Retinal pigment epithelial cell (primary cell): ENCODE measurements around the gene SRMS.

ENCODE experiments used
- DNase-seq: peaks from one replicate; pipeline ENCODE4 v3.0.0-alpha.2; 2010; ENCODE audit warnings: low read depth
- H3K4me3 ChIP-seq: 2 replicates; pipeline ENCODE4 v1.5.1; 2011; ENCODE audit warnings: mild to moderate bottlenecking, low read length, control low read depth, moderate library complexity
- TF ChIP-seq, protein P1 (sequence below): conservative IDR thresholded peaks from 2 replicates; pipeline ENCODE4 v1.5.1; 2011; ENCODE audit warnings: low read depth, low read length, control low read depth, inconsistent platforms

The SRMS gene

DNA sequence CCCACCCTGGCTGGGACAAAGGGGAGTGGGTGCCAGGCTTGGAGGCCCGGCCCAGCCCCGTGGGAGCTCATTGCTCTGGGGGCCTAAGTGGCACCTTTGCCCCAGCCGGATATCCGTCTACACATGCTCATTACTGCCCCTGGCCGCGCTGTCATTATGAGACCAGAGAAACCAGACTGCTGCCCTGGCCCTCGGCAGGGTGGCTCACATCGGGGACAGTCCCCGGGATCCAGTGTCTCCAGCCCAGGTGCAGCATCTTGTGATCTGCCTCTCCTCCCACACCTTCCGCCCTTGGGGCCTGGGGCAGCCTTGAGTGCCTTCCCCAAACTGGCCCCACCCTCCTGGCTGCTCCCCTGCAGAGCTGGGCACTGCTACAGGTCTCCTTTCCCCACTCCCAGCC, 4.9 kb downstream of the SRMS start:
- TF ChIP-seq, protein P1, sequence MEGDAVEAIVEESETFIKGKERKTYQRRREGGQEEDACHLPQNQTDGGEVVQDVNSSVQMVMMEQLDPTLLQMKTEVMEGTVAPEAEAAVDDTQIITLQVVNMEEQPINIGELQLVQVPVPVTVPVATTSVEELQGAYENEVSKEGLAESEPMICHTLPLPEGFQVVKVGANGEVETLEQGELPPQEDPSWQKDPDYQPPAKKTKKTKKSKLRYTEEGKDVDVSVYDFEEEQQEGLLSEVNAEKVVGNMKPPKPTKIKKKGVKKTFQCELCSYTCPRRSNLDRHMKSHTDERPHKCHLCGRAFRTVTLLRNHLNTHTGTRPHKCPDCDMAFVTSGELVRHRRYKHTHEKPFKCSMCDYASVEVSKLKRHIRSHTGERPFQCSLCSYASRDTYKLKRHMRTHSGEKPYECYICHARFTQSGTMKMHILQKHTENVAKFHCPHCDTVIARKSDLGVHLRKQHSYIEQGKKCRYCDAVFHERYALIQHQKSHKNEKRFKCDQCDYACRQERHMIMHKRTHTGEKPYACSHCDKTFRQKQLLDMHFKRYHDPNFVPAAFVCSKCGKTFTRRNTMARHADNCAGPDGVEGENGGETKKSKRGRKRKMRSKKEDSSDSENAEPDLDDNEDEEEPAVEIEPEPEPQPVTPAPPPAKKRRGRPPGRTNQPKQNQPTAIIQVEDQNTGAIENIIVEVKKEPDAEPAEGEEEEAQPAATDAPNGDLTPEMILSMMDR: no peak
- no peak overlapping the region for H3K4me3 ChIP-seq
- no peak for DNase-seq

DNA sequence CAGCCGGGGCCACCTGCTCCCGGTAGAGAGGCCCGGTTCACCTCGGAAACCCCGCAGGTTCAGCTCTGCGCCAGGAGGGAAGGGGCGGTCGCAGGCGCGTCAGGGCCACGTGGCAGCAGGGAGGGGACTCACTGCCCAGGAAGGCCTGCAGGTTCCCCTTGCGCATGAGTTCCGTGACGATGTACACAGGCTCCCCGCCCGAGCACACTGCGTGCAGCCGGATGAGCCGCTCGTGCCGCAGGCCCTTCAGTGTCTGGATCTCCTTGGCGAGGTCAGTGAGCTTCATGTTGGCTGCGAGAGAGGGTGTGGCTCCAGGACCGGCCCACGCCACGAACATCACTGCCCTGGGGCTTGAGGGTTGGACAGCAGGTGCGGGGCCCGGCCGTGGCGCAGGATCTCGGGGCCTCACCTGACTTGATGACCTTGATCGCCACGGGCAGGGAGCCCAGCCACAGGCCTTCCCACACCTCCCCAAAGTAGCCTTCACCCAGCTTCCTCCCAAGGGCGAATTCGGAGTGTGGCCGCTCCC, 5.5 kb downstream of the SRMS start:
- TF ChIP-seq, protein P1: no peak
- no peak overlapping the region for H3K4me3 ChIP-seq
- DNase-seq: no peak

DNA sequence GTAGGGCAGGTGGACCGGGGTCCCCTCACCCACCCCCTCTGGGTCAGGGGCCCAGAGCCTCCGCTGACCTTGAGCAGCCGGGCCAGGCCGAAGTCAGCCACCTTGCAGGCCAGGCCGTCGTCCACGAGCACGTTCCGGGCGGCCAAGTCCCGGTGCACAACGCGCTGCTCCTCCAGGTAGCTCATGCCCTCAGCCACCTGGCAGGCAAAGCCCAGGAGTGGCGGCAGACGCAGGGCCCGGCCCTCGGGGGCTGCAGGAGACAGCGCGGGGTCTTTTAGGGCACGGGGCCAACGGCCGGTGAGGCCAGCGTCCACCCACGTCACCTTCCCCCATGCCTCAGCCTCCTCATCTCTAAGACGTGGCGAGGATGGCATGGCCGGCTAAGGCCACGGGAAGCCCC, 6.2 kb downstream of the SRMS start:
- DNase-seq: no peak
- TF ChIP-seq, protein P1: no peak
- H3K4me3 ChIP-seq: no peak overlapping the region

GRCh38 chr20:63540417-63541186, 6.9 kb downstream of the SRMS start:
- no peak overlapping the region for H3K4me3 ChIP-seq
- DNase-seq: no peak
- TF ChIP-seq, protein P1: no peak

GRCh38 chr20:63539441-63540370, 7.8 kb downstream of the SRMS start:
- no peak for DNase-seq
- H3K4me3 ChIP-seq: no peak overlapping the region
- TF ChIP-seq, protein P1: no peak

GRCh38 chr20:63539092-63539430, 8.5 kb downstream of the SRMS start:
- no peak for DNase-seq
- TF ChIP-seq, protein P1: no peak
- H3K4me3 ChIP-seq: no peak overlapping the region
